HG03520 (cell line): ENCODE data around the gene ANKS3.
"Not testable (repeated sequence)": the region's sequence is repeated elsewhere in the genome, so short reads cannot be mapped to it uniquely, and the experiment has no call there.

ENCODE experiments used
- ATAC-seq: cut with Tn5 transposase; IDR thresholded peaks from one replicate; pipeline ENCODE4 v1.9.1; 2021; ENCODE audit warnings: mild to moderate bottlenecking, moderate library complexity; ENCODE audit not compliant: unreplicated experiment

ANKS3 gene

GRCh38 chr16:4755687-4756086 lies 21.6 kb upstream of the ANKS3 start:
- no peak for ATAC-seq

- ATAC-seq = no peak
Measured at GRCh38 chr16:4754865-4755264, 20.8 kb upstream of the ANKS3 start.

- ATAC-seq = no peak
Measured at GRCh38 chr16:4753227-4753626, 19.2 kb upstream of the ANKS3 start.

- ATAC-seq = no peak
Measured at GRCh38 chr16:4752351-4753100, 18.5 kb upstream of the ANKS3 start.

- no peak for ATAC-seq
Measured at GRCh38 chr16:4750896-4751295, 16.8 kb upstream of the ANKS3 start.

GRCh38 chr16:4749700-4750257 lies 15.7 kb upstream of the ANKS3 start:
- ATAC-seq = no peak

- no peak for ATAC-seq
Measured at GRCh38 chr16:4748682-4749411, 14.8 kb upstream of the ANKS3 start.

- no peak for ATAC-seq
Measured at GRCh38 chr16:4747906-4748681, 14.0 kb upstream of the ANKS3 start.

- ATAC-seq = no peak
Measured at GRCh38 chr16:4746991-4747574, 13.0 kb upstream of the ANKS3 start.

- no peak for ATAC-seq
Measured at GRCh38 chr16:4746215-4746614, 12.1 kb upstream of the ANKS3 start.

GRCh38 chr16:4745274-4745569 lies 11.2 kb upstream of the ANKS3 start:
- ATAC-seq = no peak

GRCh38 chr16:4744555-4745273 lies 10.6 kb upstream of the ANKS3 start:
- ATAC-seq = no peak

GRCh38 chr16:4743226-4743878 lies 9.3 kb upstream of the ANKS3 start:
- ATAC-seq = no peak

GRCh38 chr16:4738370-4738769 lies 4.3 kb upstream of the ANKS3 start:
- ATAC-seq = not testable (repeated sequence)

GRCh38 chr16:4737545-4737944 lies 3.5 kb upstream of the ANKS3 start:
- ATAC-seq = no peak

GRCh38 chr16:4736546-4736945 lies 2.5 kb upstream of the ANKS3 start:
- ATAC-seq = no peak

- peak; percentile 35 for ATAC-seq
Measured at GRCh38 chr16:4734730-4735535, 862 bp upstream of the ANKS3 start.

GRCh38 chr16:4733747-4734062 lies 366 bp downstream of the ANKS3 start:
- ATAC-seq = peak; percentile 1

- no peak for ATAC-seq
Measured at GRCh38 chr16:4733211-4733742, 794 bp downstream of the ANKS3 start.
